Measurements from ENCODE around the gene RPL37A. TPM values are rescaled to one million over a fixed set of nuclear protein-coding genes. Genes with fewer than 3 reads are reported as not detected.

RPL37A gene
- total and polyA plus RNA-seq, 9 of the 15 experiments (the other 6 are each of a cell fraction or from before 2014, with no cell fraction given) = 1,938 to 3,349 (median 2,436) TPM

DNA sequence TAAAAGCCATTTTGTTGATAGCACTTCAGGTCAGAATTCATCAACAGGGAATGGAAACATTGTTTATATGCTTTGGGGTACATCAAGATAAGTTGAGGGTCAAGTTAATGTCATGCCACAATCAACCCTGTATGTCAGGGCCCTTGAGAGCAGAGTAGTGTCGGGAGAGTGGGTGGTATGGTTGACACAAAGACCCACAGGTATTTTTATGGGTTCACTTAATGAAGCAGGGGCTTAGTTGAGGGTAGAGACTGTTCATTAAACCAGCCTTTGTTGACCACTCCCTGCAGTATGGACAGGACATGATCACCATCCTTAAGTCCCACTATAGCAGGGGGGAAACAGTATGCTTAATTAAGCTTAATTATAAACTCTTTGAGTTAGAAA lies 5.7 kb downstream of the RPL37A start:
- ChIA-PET CTCF (ENCODE audit: low intra/inter-chr PET ratio) (no interaction called here), POLR2A (no interaction called here)
- no peaks in the 10 kb centered on the region for H3K27me3 ChIP-seq (ENCODE audit: control insufficient read depth in 2 of 2, insufficient read depth in 2 of 2, low read length in 2 of 2)
- H3K79me2 ChIP-seq (ENCODE audit: control insufficient read depth, insufficient read depth, low read length) = peaks cover 46% of the 10 kb centered on the region
- H2AFZ ChIP-seq (ENCODE audit: low read depth, low read length) = no peak overlapping the region
- no peak overlapping the region for H3K9ac ChIP-seq (ENCODE audit: insufficient read depth in 1 of 2, low read depth in 2 of 2, low read length in 2 of 2)
- no TSS peak for BruUV-seq (replicated peaks)
- H3K9me1 ChIP-seq (ENCODE audit: control insufficient read depth, insufficient read depth, low read length) = peaks cover 10% of the 10 kb centered on the region
- no peak for DNase-seq (ENCODE audit: extremely low read depth in 1 of 4, low spot score in 3 of 4)
- peaks cover 77% of the 10 kb centered on the region for H3K36me3 ChIP-seq (ENCODE audit: control insufficient read depth, insufficient read depth, low read length)
- intact Hi-C loops (cut with micrococcal nuclease) = no loop called here
- peaks cover 0 to 2% of the 10 kb centered on the region in 2 experiments; a peak in 3 of 5 replicates for H3K4me1 ChIP-seq (replicated peaks in 1 of 2; ENCODE audit: control insufficient read depth in 2 of 2, insufficient read depth in 2 of 2, low read length in 2 of 2)
- in situ Hi-C loops (cut with MboI) = no loop called here
- ATAC-seq = peak; percentile 16; the same call in 2 of the 3 replicates
- 55% methylated on average over 1 of the region's 1 CpG for WGBS (ENCODE audit: insufficient coverage, low coverage, missing lambda C conversion rate)
- H4K20me1 ChIP-seq (replicated peaks; ENCODE audit: control insufficient read depth, insufficient read depth, low read length) = peaks cover 37% of the 10 kb centered on the region
- FAIRE-seq = no peak
- H3K4me2 ChIP-seq (ENCODE audit: insufficient read depth, low read length) = no peak overlapping the region
- TF ChIP-seq SUPT5H (IDR thresholded peaks at IDR 0.05) (0 out of 2 replicates have a peak, but pooled peaks have one; percentile 50), ZNF551 (CRISPR knock-in tag; IDR thresholded peaks at IDR 0.05) (0 out of 2 replicates have a peak, but pooled peaks have one; percentile 54), POLR2B (IDR thresholded peaks at IDR 0.05; ENCODE audit: low read depth, partially characterized antibody) (peak; percentile 38), POLR2A (conservative IDR thresholded peaks at IDR 0.05) (peak; percentile 29; the same call in 1 of the 2 replicates), SAFB (IDR thresholded peaks at IDR 0.05; ENCODE audit: borderline replicate concordance, low read depth, low read length) (no peak), POLR2AphosphoS5 (IDR thresholded peaks at IDR 0.05; ENCODE audit: control insufficient read depth, insufficient read depth, low read depth, low read length) (peak; percentile 56; the same call in 1 of the 2 replicates), MYNN (IDR thresholded peaks at IDR 0.05) (0 out of 2 replicates have a peak, but pooled peaks have one; percentile 11), MYNN (CRISPR knock-in tag; IDR thresholded peaks at IDR 0.05) (no peak), POLR2H (tag; IDR thresholded peaks at IDR 0.05; ENCODE audit: low read depth) (0 out of 2 replicates have a peak, but pooled peaks have one; percentile 14)
- TF ChIP-seq, protein P1, sequence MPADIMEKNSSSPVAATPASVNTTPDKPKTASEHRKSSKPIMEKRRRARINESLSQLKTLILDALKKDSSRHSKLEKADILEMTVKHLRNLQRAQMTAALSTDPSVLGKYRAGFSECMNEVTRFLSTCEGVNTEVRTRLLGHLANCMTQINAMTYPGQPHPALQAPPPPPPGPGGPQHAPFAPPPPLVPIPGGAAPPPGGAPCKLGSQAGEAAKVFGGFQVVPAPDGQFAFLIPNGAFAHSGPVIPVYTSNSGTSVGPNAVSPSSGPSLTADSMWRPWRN (IDR thresholded peaks at IDR 0.05; ENCODE audit: low read depth) = no peak
- TF ChIP-seq, protein P2, sequence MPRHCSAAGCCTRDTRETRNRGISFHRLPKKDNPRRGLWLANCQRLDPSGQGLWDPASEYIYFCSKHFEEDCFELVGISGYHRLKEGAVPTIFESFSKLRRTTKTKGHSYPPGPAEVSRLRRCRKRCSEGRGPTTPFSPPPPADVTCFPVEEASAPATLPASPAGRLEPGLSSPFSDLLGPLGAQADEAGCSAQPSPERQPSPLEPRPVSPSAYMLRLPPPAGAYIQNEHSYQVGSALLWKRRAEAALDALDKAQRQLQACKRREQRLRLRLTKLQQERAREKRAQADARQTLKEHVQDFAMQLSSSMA (CRISPR knock-in tag; IDR thresholded peaks at IDR 0.05) = no peak
- H3K9me3 ChIP-seq (replicated peaks; ENCODE audit: control insufficient read depth, insufficient read depth, low read depth, low read length) = no peaks in the 10 kb centered on the region
- no peak overlapping the region for H3K27ac ChIP-seq (ENCODE audit: extremely low read depth, low read depth, low read length)
- no peak overlapping the region for H3K4me3 ChIP-seq
